ENCODE data around the gene CPSF3.

CPSF3 gene

GRCh38 chr2:9388950-9389911 is 34.2 kb upstream of the CPSF3 start:
- H3K4me3 ChIP-seq (ENCODE audit: control insufficient read depth, low read depth, low read length), result no peak overlapping the region
- TF ChIP-seq CTCF (IDR thresholded peaks at IDR 0.05; ENCODE audit: control insufficient read depth, insufficient read depth, low read depth, low read length, missing control alignments), result no peak
- DNase-seq (ENCODE audit: low read depth), result no peak

GRCh38 chr2:9390151-9390850 is 33.2 kb upstream of the CPSF3 start:
- no peak for DNase-seq (ENCODE audit: low read depth)
- no peak overlapping the region for H3K4me3 ChIP-seq (ENCODE audit: control insufficient read depth, low read depth, low read length)
- no peak for TF ChIP-seq CTCF (IDR thresholded peaks at IDR 0.05; ENCODE audit: control insufficient read depth, insufficient read depth, low read depth, low read length, missing control alignments)

- DNase-seq (ENCODE audit: low read depth), result no peak
- no peak for TF ChIP-seq CTCF (IDR thresholded peaks at IDR 0.05; ENCODE audit: control insufficient read depth, insufficient read depth, low read depth, low read length, missing control alignments)
- no peak overlapping the region for H3K4me3 ChIP-seq (ENCODE audit: control insufficient read depth, low read depth, low read length)
Measured at GRCh38 chr2:9390991-9391390, 32.5 kb upstream of the CPSF3 start.

- no peak for TF ChIP-seq CTCF (IDR thresholded peaks at IDR 0.05; ENCODE audit: control insufficient read depth, insufficient read depth, low read depth, low read length, missing control alignments)
- DNase-seq (ENCODE audit: low read depth), result no peak
- no peak overlapping the region for H3K4me3 ChIP-seq (ENCODE audit: control insufficient read depth, low read depth, low read length)
Measured at GRCh38 chr2:9391961-9392720, 31.3 kb upstream of the CPSF3 start.

GRCh38 chr2:9392898-9393765 is 30.3 kb upstream of the CPSF3 start:
- no peak for DNase-seq (ENCODE audit: low read depth)
- H3K4me3 ChIP-seq (ENCODE audit: control insufficient read depth, low read depth, low read length), result no peak overlapping the region
- no peak for TF ChIP-seq CTCF (IDR thresholded peaks at IDR 0.05; ENCODE audit: control insufficient read depth, insufficient read depth, low read depth, low read length, missing control alignments)
